ENCODE data around the gene SDHC.
A peak's percentile ranks its signal among the peaks of the same experiment; 100 is the strongest.
"Not testable (repeated sequence)": the region's sequence is repeated elsewhere in the genome, so short reads cannot be mapped to it uniquely, and the experiment has no call there.

The SDHC gene

DNA sequence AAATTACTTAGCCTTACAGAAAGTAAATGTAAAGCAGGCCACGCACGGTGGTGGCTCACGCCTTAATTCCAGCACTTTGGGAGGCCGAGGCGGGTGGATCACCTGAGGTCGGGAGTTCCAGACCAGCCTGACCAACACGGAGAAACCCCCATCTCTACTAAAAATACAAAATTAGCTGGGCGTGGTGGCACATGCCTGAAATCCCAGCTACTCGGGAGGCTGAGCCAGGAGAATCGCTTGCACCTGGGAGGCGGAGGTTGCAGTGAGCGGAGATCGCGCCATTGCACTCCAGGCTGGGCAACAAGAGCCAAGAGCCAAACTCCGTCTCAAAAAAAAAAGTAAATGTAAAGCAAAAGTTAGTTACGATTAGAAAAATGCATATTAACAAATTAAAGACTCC lies 75.0 kb downstream of the SDHC start:
- not testable (repeated sequence) for DNase-seq

DNA sequence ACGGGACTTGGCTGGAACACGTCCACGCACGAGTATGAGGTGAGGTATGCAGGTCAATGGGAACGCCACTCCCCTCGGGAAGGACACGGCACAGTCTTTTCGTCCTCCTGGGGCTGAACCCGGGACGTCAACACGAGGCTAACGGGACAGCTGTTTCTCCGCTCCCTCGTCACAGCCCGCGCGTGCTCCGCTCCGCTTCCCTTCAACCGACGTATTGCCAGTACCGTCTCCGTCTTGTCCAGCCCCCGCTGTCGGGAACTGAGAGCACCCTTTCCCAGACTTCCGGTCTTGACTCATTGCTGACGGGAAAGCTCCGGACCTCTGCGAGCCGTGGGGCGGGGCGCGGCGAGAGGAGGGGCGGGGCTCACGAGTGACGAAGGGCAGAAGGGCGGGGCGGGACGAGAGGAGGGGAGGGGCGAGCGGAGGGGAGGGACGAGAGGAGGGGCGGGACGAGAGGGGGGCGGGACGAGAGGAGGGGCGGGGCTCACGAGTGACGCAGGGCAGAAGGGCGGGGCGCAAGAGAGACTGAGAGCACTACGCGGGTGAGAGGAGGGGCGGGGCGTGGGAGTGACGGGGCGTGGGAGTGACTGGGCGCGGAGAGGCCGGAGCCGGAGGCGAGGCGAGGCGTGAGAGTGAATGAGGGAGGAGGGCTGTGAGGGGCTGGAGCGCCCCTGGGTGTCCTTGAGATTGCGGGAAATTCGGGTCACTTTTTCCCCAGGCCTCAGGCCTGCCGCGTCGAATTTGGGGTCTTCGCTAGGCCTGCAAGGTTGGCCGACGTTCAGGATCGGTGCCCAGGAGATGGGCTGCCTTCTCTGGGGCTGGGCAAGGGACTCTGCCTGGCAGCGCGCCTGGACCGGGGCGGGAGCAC lies 75.7 kb downstream of the SDHC start:
- DNase-seq, result peak; percentile 94

DNA sequence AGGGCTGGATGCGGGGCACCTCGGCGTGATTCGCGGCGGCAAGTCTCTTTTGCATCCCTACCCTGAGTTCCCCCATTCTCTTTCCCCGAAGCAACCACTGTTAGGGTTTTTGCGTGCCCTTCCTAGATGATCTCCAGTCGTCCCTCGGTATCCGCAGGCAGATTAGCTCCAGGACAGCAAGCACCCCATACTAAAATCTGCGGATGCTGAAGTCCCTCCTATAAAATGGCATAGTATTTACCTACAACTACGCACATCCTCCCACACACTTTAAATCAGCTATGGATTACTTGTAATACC lies 76.3 kb downstream of the SDHC start:
- no peak for DNase-seq

DNA sequence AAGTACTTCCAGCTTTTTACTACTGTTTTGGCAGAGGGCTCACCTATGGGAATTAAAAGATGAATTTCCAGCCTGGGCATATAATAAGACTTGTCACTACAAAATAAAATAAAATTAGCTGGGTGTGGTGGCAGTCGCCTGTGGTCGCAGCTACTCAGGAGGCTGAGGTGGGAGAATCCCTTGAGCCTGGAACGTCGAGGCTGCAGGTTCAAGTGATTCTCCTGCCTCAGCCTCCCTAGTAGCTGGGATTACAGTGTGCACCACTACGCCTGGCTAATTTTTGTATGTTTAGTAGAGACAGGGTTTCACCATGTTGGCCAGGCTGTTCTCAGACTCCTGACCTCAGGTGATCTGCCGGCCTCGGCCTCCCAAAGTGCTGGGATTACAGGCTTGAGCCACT lies 77.0 kb downstream of the SDHC start:
- DNase-seq, result not testable (repeated sequence)

DNA sequence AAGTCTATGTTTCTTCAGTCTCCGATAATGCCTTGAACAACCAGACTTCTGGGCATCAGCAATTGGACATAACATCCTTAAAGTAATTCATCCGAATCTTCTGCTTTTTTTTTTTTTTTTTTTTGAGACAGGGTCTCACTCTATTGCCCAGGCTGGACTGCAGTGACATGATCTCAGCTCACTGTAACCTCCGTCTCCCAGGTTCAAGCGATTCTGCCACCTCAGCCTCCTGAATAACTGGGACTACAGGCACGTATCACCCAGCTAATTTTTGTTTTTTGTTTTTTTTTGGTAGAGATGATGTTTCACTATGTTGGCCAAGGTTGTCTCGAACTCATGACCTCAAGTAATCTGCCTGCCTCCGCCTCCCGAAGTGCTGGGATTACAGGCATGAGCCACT lies 77.4 kb downstream of the SDHC start:
- no peak for DNase-seq

DNA sequence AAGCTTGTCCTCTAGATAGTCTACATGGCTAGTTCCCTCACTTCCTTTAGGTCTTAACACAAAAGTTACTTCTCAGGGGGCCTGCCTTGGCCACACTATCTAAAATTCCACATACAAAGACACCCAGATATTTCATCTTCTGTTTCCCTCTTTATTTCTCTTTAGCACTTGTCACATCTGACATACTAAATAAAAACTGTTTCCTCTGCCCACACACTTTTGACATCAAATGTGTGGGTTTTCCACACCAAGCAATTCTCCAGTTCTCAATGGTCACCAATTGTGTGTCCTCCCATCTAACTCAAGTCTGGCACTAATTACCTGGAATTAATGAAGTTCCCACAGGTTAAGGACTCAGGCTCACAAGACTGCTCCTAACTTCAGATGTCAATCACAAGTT lies 79.0 kb downstream of the SDHC start:
- DNase-seq, result no peak

DNA sequence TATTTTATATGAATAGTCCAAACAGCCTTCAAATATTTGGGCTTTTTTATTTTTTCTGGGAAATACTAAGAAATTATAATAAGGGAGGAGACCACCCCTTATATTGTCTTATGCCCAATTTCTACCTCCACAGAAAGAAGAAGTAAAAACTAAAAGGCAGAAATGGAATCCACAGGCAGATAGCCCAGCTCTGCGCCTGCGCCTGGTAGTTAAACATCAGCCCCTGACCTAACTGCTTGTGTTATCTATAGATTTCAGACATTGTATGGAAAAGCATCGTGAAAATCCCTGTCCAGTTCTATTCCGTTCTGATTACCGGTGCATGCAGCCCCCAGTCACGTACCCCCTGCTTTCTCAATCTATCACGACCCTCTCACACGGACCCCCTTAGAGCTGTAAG lies 82.9 kb downstream of the SDHC start:
- DNase-seq, result not testable (repeated sequence)

DNA sequence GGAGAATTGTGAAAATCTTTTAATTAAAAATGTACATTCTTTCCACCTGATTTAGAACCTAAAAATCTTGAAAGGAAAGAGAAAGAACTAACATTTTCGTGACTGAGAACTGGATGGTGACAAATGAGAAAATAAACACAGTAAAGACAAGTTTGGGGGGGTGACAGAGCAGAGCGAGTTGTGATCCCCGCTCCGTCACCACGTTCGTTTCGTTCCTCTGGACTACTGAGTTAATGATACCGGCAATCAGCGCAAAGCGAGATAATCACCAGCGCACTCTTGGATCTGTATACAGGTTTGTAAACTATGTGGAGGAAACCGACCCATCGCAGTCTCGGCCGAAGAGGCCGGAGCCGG lies 84.7 kb downstream of the SDHC start:
- no peak for DNase-seq

DNA sequence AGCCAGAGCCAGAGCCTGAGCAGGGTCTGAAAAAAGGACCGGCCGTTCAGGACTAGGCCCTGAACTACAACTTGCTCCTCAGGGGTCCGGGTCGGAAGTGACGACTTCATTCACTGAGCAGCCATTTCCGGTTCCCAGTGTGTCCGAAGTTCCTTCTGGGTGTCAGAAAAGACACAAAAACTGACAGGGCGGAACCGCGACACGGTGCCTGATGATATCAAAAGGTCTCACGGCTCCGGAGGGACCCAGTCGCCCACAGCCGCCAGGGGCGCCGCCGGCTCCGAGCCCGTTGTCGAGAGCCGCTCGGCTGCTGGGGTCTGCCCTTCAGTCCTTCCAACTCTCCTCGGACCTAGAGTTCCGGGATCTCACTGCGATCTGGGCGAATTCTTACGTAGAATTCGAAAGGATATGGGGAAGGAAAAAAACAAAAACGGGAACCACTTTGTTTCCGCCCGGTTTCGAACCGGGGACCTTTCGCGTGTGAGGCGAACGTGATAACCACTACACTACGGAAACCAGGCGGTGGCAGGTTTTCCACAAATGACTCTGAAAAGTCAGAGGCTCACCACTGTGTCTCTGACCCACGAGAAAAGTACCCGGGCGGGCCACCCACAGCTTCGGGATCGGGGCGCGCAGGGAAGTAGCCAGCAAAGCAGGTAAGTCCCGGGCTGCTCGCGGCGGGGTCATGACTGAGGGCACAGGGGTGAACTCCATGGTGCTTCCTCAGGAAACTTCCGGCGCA lies 85.2 kb downstream of the SDHC start:
- DNase-seq, result peak; percentile 97

DNA sequence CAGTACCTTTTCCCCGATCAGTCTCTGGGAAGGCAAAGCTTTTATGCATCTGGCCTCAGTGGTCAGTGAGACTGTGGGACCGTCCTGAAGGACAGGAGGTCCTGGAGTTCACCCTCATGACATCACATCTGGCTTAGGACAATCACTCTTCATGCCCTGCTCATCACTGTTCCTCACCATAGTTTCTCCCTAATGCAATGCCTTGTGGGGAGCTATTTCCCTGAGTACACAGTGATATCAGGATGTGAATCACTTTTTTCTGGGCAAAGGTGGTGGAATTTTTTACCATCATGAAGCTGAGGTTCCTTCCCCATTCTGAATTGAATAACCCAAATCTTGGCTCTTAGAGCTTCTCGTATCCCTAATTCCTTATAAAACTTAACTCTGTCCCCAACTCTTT lies 88.3 kb downstream of the SDHC start:
- no peak for DNase-seq

DNA sequence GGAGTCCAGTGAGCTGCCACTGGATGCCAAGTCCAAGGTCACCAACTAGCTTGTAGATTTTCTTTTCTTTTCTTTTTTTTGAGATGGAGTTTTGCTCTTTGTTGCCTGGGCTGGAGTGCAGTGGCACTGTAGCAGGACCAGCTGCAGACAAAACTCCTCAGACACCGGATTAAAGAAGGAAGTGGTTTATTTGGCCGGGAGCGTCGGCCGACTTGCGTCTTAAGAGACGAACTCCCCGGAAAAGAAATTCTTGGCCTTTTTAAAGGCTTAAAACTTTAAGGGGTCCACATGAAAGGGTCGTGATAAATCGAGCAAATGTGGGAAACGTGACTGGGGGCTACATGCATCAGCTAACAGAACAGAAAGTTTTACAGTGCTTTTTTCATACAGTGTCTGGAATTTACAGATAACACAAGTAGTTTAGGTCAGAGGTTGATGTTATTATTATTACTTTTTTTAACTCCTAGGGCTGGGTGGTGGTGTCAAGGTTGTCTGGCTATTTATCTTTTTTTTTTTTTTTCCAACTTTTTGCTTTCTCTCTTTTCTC lies 89.9 kb downstream of the SDHC start:
- DNase-seq, result no peak

DNA sequence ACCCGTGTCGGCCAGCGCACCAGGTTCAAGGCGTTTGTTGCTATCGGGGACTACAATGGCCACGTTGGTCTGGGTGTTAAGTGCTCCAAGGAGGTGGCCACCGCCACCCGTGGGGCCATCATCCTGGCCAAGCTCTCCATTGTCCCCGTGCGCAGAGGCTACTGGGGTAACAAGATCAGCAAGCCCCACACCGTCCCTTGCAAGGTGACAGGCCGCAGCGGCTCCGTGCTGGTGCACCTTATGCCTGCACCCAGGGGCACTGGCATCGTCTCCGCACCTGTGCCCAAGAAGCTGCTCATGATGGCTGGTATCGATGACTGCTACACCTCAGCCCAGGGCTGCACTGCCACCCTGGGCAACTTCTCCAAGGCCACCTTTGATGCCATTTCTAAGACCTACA lies 92.4 kb downstream of the SDHC start:
- not testable (repeated sequence) for DNase-seq

DNA sequence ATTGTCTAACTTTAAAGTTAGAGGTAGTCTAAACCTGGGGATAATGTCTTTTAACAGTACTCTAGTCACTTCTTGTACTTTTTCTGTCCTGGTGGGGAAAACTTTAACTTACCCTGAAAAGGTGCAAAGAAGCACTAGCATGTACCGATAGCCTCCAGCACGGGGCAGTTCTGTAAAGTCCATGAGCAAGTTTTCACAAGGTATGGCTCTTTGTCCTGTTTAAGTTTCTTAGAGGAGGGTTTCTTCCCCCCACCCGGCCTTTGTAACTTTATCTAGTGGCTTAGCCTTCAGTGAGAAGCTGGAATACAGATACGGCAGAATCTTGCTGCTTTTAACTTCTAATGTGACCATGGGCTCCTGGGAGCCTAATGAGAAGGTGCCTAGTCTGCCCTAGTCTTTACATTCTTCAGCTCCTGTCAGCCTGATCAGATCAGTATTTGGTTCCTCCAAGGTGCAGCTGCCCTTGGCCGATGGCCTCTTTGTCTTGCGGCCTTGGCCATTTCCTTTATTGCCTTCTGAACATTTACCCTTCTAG lies 93.3 kb downstream of the SDHC start:
- no peak for DNase-seq

DNA sequence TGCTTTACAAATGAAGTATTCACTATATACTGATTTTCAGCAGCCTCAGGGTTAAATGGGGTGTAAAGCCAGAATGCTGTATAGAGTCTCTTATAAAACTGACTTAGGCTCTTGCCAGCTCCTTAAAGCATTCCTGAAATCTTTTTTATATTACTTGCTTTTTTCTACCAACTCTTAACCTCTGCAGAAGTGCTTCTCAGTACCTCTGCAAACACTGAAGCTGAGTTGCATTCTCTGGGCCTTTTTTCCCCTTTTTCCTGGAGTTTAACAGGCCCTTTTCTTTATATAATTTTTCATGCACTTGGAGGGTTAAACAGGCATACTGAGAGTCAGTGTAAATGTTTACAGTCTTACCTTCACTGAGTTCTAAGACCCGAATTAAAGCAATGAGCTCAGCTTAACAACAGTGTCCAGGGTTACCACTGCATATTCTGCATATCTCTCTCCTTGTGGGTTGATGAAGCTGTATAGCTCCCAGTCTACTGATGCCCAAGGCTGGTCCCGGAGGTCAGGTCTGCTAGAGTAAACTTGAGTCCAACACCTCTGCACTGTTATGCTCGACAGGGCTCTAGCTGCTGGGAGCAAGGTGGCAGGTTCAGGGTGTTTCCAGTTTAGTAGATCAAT lies 94.4 kb downstream of the SDHC start:
- DNase-seq, result no peak

DNA sequence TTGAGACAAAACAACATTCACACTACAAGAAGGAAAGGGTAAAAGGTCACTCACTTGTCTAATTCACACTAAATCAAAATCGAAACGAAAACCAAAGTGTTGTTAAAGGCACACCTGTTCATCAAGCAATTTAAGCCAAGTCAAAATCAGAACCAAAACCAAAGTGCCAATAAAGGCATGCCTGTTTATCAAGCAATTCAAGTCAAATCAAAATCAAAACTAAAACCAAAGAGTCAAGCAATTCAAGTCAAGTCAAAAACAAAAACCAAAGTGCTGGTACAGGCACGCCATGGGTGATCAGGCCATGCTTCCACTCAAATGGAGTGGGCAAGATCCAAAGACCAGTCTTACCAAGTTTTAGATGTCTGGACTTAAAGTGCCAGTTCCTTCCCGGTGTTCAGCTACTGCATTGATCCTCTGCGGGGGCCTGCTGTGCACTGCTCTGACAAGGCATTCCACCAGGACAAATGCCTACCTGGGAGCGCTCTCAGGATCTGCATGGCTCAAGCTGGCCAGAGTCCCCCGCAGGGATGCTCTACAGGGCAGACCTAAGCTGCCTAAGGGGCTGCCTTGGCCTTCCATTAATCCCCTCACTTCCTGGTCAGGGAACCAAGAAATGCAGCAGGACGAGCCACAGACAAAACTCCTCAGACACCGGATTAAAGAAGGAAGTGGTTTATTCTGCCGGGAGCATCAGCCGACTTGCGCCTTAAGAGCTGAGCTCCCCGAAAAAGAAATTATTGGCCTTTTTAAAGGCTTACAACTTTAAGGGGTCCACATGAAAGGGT lies 95.9 kb downstream of the SDHC start:
- not testable (repeated sequence) for DNase-seq

DNA sequence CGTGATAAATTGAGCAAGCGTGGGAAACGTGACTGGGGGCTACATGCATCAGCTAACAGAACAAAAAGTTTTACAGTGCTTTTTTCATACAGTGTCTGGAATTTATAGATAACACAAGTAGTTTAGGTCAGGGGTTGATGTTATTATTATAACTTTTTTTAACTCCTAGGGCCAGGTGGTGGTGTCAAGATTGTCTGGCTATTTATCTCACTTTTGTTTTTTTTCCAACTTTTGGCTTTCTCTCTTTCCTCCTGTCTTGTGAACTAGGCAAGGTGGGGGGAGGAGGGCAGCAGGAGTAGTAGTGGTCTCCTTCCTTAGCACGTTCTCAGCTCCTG lies 96.4 kb downstream of the SDHC start:
- peak; percentile 63 for DNase-seq

Measured in hematopoietic multipotent progenitor cell treated with erythropoietin and hydrocortisone succinate and interleukin-3 and kit ligand, for 8 days (in vitro differentiated cells).